WTC11 (cell line): ENCODE data around the gene TTLL11. TPM values are rescaled to one million over a fixed set of nuclear protein-coding genes. Genes with fewer than 3 reads are reported as not detected.

Experiments used
- ATAC-seq: fragments of 200-7000 bp; cut with Tn5 transposase; 2 replicates; pipeline ENCODE4 v1.10.0; 2021; ENCODE audit warnings: mild to moderate bottlenecking, moderate library complexity
- CTCF ChIA-PET: fragments of 300-600 bp; sonication (Branson Sonifier 250); formaldehyde crosslinking; loops from one replicate; lab custom pipeline; 2021; ENCODE audit warnings: antibody characterized with exemption; lab: Charles Lee
- POLR2A ChIA-PET: fragments of 350-600 bp; sonication (Branson Sonifier 250); formaldehyde crosslinking; loops from one replicate; lab custom pipeline; 2021; ENCODE audit warnings: antibody characterized with exemption; lab: Charles Lee
- DNase-seq: peaks from one replicate; pipeline ENCODE4 v3.0.0; 2021; ENCODE audit warnings: low spot score
- H3K27ac Mint-ChIP-seq: 2 replicates; pipeline ENCODE4 v1.8.0; 2021; ENCODE audit warnings: mixed read lengths
- H3K27me3 Mint-ChIP-seq: 2 replicates; pipeline ENCODE4 v1.8.0; 2021; ENCODE audit warnings: low read depth, mild to moderate bottlenecking, moderate library complexity, mixed read lengths
- H3K36me3 Mint-ChIP-seq: 2 replicates; pipeline ENCODE4 v1.8.0; 2021; ENCODE audit warnings: mixed read lengths
- H3K4me1 Mint-ChIP-seq: 2 replicates; pipeline ENCODE4 v1.8.0; 2022; ENCODE audit warnings: mixed read lengths
- H3K4me3 Mint-ChIP-seq: 2 replicates; pipeline ENCODE4 v1.8.0; 2021; ENCODE audit warnings: mild to moderate bottlenecking, moderate library complexity, mixed read lengths
- H3K9me3 Mint-ChIP-seq: 2 replicates; pipeline ENCODE4 v1.8.0; 2021; ENCODE audit warnings: mixed read lengths
- ATF1 ChIP-seq: sonication (generic); formaldehyde crosslinking; IDR thresholded peaks from 2 replicates; pipeline ENCODE4 v1.8.1; 2023; ENCODE audit warnings: mild to moderate bottlenecking, moderate library complexity, missing genetic modification reagents
- CREB1 ChIP-seq: sonication (generic); formaldehyde crosslinking; IDR thresholded peaks from 2 replicates; pipeline ENCODE4 v1.8.0; 2023; ENCODE audit warnings: mild to moderate bottlenecking, missing genetic modification reagents
- ELF4 ChIP-seq: sonication (generic); formaldehyde crosslinking; IDR thresholded peaks from 2 replicates; pipeline ENCODE4 v1.8.1; 2022; ENCODE audit warnings: low read depth, mild to moderate bottlenecking, moderate library complexity, missing genetic modification reagents
- JAZF1 ChIP-seq: fragments of 250-450 bp; sonication (Bioruptor Pico); IDR thresholded peaks from 2 replicates; pipeline ENCODE4 v1.9.0; 2021; ENCODE audit warnings: moderate library complexity, mild to moderate bottlenecking, inconsistent platforms
- KAT7 ChIP-seq: sonication (generic); formaldehyde crosslinking; IDR thresholded peaks from 2 replicates; pipeline ENCODE4 v1.8.1; 2023; ENCODE audit warnings: missing genetic modification reagents, mild to moderate bottlenecking, borderline replicate concordance
- NFATC4 ChIP-seq: fragments of 250-450 bp; sonication (Bioruptor Pico); IDR thresholded peaks from 2 replicates; pipeline ENCODE4 v1.9.0; 2021; ENCODE audit warnings: mild to moderate bottlenecking
- NR1H2 ChIP-seq: sonication (generic); formaldehyde crosslinking; IDR thresholded peaks from 2 replicates; pipeline ENCODE4 v1.9.0; 2021; ENCODE audit warnings: mild to moderate bottlenecking, moderate library complexity, missing genetic modification reagents
- OVOL2 ChIP-seq: fragments of 250-450 bp; sonication (Bioruptor Pico); IDR thresholded peaks from 2 replicates; pipeline ENCODE4 v1.9.0; 2021; ENCODE audit warnings: mild to moderate bottlenecking, borderline replicate concordance
- RELA ChIP-seq: sonication (generic); formaldehyde crosslinking; IDR thresholded peaks from 2 replicates; pipeline ENCODE4 v1.8.1; 2022; ENCODE audit warnings: missing genetic modification reagents, mild to moderate bottlenecking, borderline replicate concordance
- SMAD4 ChIP-seq: sonication (generic); formaldehyde crosslinking; IDR thresholded peaks from 2 replicates; pipeline ENCODE4 v1.8.0; 2022; ENCODE audit warnings: mild to moderate bottlenecking, missing genetic modification reagents
- SOX15 ChIP-seq: fragments of 250-450 bp; sonication (Bioruptor Pico); IDR thresholded peaks from 2 replicates; pipeline ENCODE4 v1.9.0; 2021; ENCODE audit warnings: mild to moderate bottlenecking
- TP53 ChIP-seq: sonication (generic); formaldehyde crosslinking; IDR thresholded peaks from 2 replicates; pipeline ENCODE4 v1.8.1; 2023; ENCODE audit warnings: mild to moderate bottlenecking, missing genetic modification reagents
- ZNF121 ChIP-seq: sonication (generic); formaldehyde crosslinking; IDR thresholded peaks from 2 replicates; pipeline ENCODE4 v1.8.0; 2023; ENCODE audit warnings: missing genetic modification reagents
- ZNF232 ChIP-seq: sonication (generic); formaldehyde crosslinking; IDR thresholded peaks from 2 replicates; pipeline ENCODE4 v1.8.0; 2022; ENCODE audit warnings: mild to moderate bottlenecking, missing genetic modification reagents
- ZNF425 ChIP-seq: fragments of 250-450 bp; sonication (Bioruptor Pico); conservative IDR thresholded peaks from 2 replicates; pipeline ENCODE4 v1.9.0; 2021; ENCODE audit warnings: mild to moderate bottlenecking
- total RNA-seq: library from RNA; stranded (reverse); gene quantifications from 3 replicates; pipeline ENCODE4 v1.2.3, GENCODE V29; 2021
- TF ChIP-seq, protein P1 (sequence below): sonication (generic); formaldehyde crosslinking; IDR thresholded peaks from 2 replicates; pipeline ENCODE4 v1.8.0; 2023; ENCODE audit warnings: missing genetic modification reagents
- TF ChIP-seq, protein P2 (sequence below): sonication (generic); formaldehyde crosslinking; IDR thresholded peaks from 2 replicates; pipeline ENCODE4 v1.8.1; 2022; ENCODE audit warnings: mild to moderate bottlenecking, missing genetic modification reagents, moderate library complexity, borderline replicate concordance
- TF ChIP-seq, protein P3 (sequence below): sonication (generic); formaldehyde crosslinking; conservative IDR thresholded peaks from 2 replicates; pipeline ENCODE4 v1.8.1; 2022; ENCODE audit warnings: mild to moderate bottlenecking, missing genetic modification reagents

The TTLL11 gene
- total RNA-seq, 1 experiment from 2014 or later: 1.1 TPM

DNA sequence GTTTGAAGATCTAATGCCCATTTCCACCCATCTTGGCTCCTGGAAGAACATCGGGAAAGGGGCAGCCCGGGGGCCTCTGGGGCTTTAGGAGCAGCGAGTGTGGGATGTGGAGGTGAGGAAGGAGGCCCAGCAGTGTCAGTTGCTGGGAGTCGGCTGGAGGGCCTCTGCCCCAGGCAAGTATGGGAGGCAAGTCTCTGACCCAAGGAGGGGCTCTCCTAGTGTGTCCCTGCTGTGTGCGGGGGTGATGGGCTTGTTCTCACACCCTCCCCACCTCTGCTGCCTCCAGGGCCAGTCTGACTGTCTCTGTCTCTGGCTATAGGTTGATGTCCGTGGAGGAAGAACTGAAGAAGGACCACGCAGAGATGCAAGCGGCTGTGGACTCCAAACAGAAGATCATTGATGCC is 312.0 kb downstream of the TTLL11 start (continued):
- TF ChIP-seq, protein P1, sequence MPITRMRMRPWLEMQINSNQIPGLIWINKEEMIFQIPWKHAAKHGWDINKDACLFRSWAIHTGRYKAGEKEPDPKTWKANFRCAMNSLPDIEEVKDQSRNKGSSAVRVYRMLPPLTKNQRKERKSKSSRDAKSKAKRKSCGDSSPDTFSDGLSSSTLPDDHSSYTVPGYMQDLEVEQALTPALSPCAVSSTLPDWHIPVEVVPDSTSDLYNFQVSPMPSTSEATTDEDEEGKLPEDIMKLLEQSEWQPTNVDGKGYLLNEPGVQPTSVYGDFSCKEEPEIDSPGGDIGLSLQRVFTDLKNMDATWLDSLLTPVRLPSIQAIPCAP (CRISPR knock-in tag): no peak
- no peak for TF ChIP-seq ELF4 (CRISPR knock-in tag)
- TF ChIP-seq CREB1 (CRISPR knock-in tag): no peak
- no peak for TF ChIP-seq ZNF232 (CRISPR knock-in tag)
- no peak for TF ChIP-seq ZNF425 (CRISPR knock-in tag)
- no peak for TF ChIP-seq SMAD4 (CRISPR knock-in tag)
- no peak for TF ChIP-seq NFATC4 (CRISPR knock-in tag)
- no peak for TF ChIP-seq RELA
- no peak for TF ChIP-seq OVOL2 (CRISPR knock-in tag)
- no peak for TF ChIP-seq SOX15 (CRISPR knock-in tag)
- TF ChIP-seq, protein P2, sequence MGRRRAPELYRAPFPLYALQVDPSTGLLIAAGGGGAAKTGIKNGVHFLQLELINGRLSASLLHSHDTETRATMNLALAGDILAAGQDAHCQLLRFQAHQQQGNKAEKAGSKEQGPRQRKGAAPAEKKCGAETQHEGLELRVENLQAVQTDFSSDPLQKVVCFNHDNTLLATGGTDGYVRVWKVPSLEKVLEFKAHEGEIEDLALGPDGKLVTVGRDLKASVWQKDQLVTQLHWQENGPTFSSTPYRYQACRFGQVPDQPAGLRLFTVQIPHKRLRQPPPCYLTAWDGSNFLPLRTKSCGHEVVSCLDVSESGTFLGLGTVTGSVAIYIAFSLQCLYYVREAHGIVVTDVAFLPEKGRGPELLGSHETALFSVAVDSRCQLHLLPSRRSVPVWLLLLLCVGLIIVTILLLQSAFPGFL (CRISPR knock-in tag): no peak

- DNase-seq (no peak), ATAC-seq (no peak)
- ChIA-PET POLR2A (no interaction called here), CTCF (no interaction called here)
- no peak overlapping the region for H3K4me3 Mint-ChIP-seq
- H3K4me1 Mint-ChIP-seq: peaks cover 31% of the 10 kb centered on the region
- TF ChIP-seq KAT7 (CRISPR knock-in tag): no peak
- TF ChIP-seq JAZF1 (CRISPR knock-in tag): no peak
- TF ChIP-seq ZNF121 (CRISPR knock-in tag): no peak
- no peak for TF ChIP-seq NR1H2
- no peak for TF ChIP-seq TP53 (CRISPR knock-in tag)
- TF ChIP-seq ATF1 (CRISPR knock-in tag): no peak
- H3K27me3 Mint-ChIP-seq: no peaks in the 10 kb centered on the region
- no peaks in the 10 kb centered on the region for H3K9me3 Mint-ChIP-seq
- peaks cover 35% of the 10 kb centered on the region for H3K36me3 Mint-ChIP-seq
- H3K27ac Mint-ChIP-seq: peak overlapping the region; percentile 14; the same call in 1 of the 2 replicates
These were observed 312.7 kb downstream of the TTLL11 start for GRCh38 chr9:121780177-121781040.

- ATAC-seq: no peak
- ChIA-PET POLR2A (no interaction called here), CTCF (no interaction called here)
- Mint-ChIP-seq H3K27ac (peak overlapping the region; percentile 33), H3K4me3 (no peak overlapping the region), H3K4me1 (peaks cover 26% of the 10 kb centered on the region), H3K36me3 (peaks cover 39% of the 10 kb centered on the region), H3K27me3 (no peaks in the 10 kb centered on the region), H3K9me3 (no peaks in the 10 kb centered on the region)
- TF ChIP-seq, protein P3, sequence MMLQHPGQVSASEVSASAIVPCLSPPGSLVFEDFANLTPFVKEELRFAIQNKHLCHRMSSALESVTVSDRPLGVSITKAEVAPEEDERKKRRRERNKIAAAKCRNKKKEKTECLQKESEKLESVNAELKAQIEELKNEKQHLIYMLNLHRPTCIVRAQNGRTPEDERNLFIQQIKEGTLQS: no peak
- no peak for DNase-seq
These were observed 313.6 kb downstream of the TTLL11 start for GRCh38 chr9:121779381-121780117.
